Tibial artery (tissue), 4 donors: ENCODE results near the gene SLC6A6.

Experiments
- DNase-seq, 2 donors: peaks; one replicate each; pipeline ENCODE4 v3.0.0-alpha.2; 2019
- H3K27ac ChIP-seq, 2 donors: fragments of 200-600 bp; sonication (generic) in 1 of 2; 1 replicate in 1 of 2; 2 replicates in 1 of 2; pipeline ENCODE4 v1.5.1; 2018 to 2019; ENCODE audit warnings: mild to moderate bottlenecking in 1 of 2
- H3K27me3 ChIP-seq, 2 donors: fragments of 200-600 bp; sonication (generic) in 1 of 2; one replicate each; pipeline versions ENCODE4 v1.5.1 to v1.6.0; 2016 to 2019
- H3K36me3 ChIP-seq, 3 donors: fragments of 200-600 bp; sonication (generic) in 2 of 3; one replicate each; pipeline ENCODE4 v1.5.1; 2016 to 2019; ENCODE audit warnings: mild to moderate bottlenecking in 2 of 3
- H3K4me1 ChIP-seq, 4 donors: fragments of 200-600 bp; sonication (generic) in 2 of 4; 1 replicate in 3 of 4; 2 replicates in 1 of 4; pipeline ENCODE4 v1.5.1; 2016 to 2019
- H3K4me3 ChIP-seq, 2 donors: fragments of 200-600 bp; sonication (generic) in 1 of 2; 1 replicate in 1 of 2; 2 replicates in 1 of 2; pipeline ENCODE4 v1.5.1; 2018 to 2019; ENCODE audit warnings: mild to moderate bottlenecking in 2 of 2
- H3K9me3 ChIP-seq, 3 donors: fragments of 200-600 bp; sonication (generic) in 1 of 3; one replicate each; pipeline ENCODE4 v1.5.1; 2016 to 2019
- intact Hi-C: fragments of 100-400 bp; cut with DNase I; formaldehyde crosslinking; loops from one replicate; pipeline ENCODE4 v1.15.0; 2023; ENCODE audit warnings: low total_unique reads
- TF ChIP-seq, protein P1 (sequence below), 2 experiments: fragments of 200-600 bp in 1 of 2; fragments of 450-650 bp in 1 of 2; IDR thresholded peaks; one replicate each; pipeline ENCODE4 v1.5.1; 2017 to 2019; ENCODE audit warnings: antibody characterized with exemption in 2 of 2, mild to moderate bottlenecking in 1 of 2, moderate library complexity in 1 of 2

Gene SLC6A6

DNA sequence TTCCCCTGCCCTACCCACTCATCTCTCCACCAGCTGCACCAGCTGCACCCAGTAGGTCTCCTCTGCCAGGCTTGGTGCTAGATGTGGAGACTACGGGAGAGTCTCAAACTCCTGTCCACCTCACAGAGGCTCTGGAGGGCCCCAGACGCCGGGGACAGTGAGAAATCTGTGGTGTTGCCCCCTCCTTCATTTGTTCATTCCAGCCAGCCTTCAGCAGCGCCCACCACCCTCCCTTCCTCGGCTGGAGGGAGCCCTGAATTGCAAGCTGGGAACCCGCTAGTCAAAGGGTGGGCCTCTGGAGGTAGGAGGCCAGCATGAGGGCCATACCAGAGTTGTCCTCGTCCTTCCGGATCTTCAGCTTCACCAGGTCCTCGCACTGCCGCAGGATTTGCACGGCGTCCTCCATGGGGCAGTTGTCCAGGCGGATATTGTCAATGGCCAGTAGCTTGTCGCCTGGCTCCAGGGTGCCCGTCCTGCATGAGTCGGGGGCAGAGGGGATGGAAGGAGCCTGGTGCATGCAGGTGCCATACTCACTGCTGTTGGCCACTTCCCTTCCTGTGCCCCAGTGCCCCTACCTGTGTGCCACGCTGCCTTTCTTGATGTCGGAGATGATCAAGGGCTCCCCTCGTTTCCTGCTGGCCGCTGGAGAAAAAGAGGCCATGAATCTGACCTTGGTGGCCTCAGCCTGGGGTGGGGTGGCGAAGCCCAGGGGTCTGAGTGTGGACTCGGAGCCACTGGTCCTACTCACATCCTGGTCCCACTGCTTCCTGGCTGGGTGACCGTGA lies 108.6 kb downstream of the SLC6A6 start:
- Histone ChIP-seq H3K36me3 (no peaks in the 10 kb centered on the region), H3K4me1 (peaks cover 0 to 6% (median 3%) of the 10 kb centered on the region in 4 donors), H3K4me3 (no peak overlapping the region), H3K9me3 (no peaks in the 10 kb centered on the region), H3K27me3 (peaks cover 0 to 28% of the 10 kb centered on the region in 2 donors), H3K27ac (no peak overlapping the region)
- peak in 1 of 2 donors; percentile 53 for DNase-seq
- intact Hi-C loops = no loop called here
- TF ChIP-seq, protein P1, sequence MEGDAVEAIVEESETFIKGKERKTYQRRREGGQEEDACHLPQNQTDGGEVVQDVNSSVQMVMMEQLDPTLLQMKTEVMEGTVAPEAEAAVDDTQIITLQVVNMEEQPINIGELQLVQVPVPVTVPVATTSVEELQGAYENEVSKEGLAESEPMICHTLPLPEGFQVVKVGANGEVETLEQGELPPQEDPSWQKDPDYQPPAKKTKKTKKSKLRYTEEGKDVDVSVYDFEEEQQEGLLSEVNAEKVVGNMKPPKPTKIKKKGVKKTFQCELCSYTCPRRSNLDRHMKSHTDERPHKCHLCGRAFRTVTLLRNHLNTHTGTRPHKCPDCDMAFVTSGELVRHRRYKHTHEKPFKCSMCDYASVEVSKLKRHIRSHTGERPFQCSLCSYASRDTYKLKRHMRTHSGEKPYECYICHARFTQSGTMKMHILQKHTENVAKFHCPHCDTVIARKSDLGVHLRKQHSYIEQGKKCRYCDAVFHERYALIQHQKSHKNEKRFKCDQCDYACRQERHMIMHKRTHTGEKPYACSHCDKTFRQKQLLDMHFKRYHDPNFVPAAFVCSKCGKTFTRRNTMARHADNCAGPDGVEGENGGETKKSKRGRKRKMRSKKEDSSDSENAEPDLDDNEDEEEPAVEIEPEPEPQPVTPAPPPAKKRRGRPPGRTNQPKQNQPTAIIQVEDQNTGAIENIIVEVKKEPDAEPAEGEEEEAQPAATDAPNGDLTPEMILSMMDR (IDR thresholded peaks at IDR 0.05) = no peak

DNA sequence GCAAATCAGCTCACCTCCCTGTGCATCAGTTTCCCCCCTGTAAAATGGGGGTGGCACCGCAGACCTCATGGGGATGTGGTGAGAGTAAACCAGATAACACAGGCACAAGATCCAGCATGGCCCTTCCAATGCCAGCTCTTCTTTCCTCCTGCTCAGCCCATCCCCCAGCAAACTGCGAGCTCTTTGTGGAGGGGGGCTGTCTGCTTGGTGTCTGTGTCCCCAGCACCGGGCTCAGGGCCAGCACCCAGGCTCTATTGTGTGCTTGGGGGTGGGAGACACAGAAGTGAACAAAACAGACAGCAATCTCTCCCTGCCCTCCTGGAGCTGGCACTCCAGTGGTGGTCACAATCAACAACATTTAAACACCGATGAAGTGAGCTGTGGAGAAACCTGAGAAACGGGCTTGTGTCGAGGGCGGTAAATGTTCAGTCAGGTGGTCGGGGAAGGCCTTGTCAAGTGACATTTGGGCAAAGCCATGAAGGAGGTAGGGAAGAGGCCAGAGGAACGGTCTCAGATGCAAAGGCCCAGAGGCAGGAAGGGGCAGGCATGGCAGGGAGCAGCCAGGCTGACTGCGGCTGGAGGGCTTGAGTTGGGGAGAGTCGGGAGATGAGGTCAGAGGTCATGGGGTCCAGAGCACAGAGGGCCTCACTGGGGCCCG lies 109.3 kb downstream of the SLC6A6 start:
- Histone ChIP-seq H3K27ac (no peak overlapping the region), H3K27me3 (peaks cover 0 to 25% of the 10 kb centered on the region in 2 donors), H3K4me3 (no peak overlapping the region), H3K9me3 (no peaks in the 10 kb centered on the region), H3K36me3 (no peaks in the 10 kb centered on the region), H3K4me1 (peaks cover 0 to 6% (median 3%) of the 10 kb centered on the region in 4 donors)
- peak in 1 of 2 donors; percentile 50 for DNase-seq
- intact Hi-C loops = no loop called here
- TF ChIP-seq, protein P1 (IDR thresholded peaks at IDR 0.05) = no peak

DNA sequence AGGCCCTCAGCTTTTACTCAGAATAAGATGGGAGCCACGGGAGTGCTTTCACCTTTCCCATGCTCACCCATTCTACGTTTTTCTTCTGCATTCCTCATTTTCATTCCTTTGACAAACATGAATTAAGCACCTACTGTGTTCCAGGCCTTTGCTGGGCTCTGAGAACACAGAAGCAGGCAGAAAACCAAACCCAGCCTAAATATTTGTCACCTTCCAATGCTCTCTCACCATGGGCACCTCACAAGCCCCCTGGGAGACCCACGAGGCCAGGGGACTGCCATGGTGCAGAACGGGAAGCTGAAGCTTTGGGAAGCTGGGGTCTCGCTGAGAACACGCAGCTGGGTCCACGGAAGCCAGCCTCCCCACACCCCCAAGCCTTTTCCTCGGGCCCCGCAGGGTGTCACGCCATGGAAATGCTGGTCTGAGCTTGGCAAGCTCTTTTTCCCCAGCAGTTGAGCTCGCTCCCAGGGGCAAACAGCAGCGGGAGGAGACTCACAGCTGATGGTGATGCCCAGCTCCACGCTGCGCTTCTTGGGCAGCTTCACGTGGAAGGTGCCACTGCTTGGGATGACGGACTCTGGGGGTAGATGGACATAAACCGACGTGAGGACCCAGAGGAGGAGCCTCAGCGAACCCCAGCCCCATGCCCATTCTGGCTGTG lies 110.0 kb downstream of the SLC6A6 start:
- H3K4me1 ChIP-seq = peaks cover 0 to 6% (median 3%) of the 10 kb centered on the region in 4 donors
- TF ChIP-seq, protein P1 (IDR thresholded peaks at IDR 0.05) = no peak
- intact Hi-C loops = no loop called here
- no peak overlapping the region for H3K27ac ChIP-seq
- DNase-seq = peak in 1 of 2 donors; percentile 56
- no peak overlapping the region for H3K4me3 ChIP-seq
- H3K9me3 ChIP-seq = no peaks in the 10 kb centered on the region
- H3K36me3 ChIP-seq = no peaks in the 10 kb centered on the region
- peaks cover 0 to 18% of the 10 kb centered on the region in 2 donors for H3K27me3 ChIP-seq

DNA sequence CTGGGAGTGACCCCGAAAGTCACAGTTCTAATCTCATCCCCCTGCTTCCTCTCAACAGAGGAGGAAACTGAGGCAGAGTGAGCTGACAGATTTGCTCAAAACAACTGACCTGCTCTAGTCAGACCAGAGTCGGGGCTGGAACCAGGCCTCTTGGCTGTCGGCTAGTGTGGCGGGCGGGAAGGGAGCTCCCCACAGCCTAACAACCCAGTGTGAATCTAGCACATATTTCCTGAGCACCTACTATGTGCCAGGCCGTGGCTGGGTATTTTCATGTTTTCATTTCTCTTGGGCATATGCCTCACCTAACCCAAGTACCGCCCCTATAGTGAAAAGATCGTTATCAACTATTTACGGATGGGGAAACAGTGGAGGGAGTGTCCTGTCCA lies 110.5 kb downstream of the SLC6A6 start:
- Histone ChIP-seq H3K27me3 (peaks cover 0 to 13% of the 10 kb centered on the region in 2 donors), H3K9me3 (no peaks in the 10 kb centered on the region), H3K4me3 (no peak overlapping the region), H3K36me3 (no peaks in the 10 kb centered on the region), H3K27ac (no peak overlapping the region), H3K4me1 (peaks cover 0 to 6% (median 3%) of the 10 kb centered on the region in 4 donors)
- DNase-seq = no peak
- TF ChIP-seq, protein P1 (IDR thresholded peaks at IDR 0.05) = no peak
- intact Hi-C loops = no loop called here

DNA sequence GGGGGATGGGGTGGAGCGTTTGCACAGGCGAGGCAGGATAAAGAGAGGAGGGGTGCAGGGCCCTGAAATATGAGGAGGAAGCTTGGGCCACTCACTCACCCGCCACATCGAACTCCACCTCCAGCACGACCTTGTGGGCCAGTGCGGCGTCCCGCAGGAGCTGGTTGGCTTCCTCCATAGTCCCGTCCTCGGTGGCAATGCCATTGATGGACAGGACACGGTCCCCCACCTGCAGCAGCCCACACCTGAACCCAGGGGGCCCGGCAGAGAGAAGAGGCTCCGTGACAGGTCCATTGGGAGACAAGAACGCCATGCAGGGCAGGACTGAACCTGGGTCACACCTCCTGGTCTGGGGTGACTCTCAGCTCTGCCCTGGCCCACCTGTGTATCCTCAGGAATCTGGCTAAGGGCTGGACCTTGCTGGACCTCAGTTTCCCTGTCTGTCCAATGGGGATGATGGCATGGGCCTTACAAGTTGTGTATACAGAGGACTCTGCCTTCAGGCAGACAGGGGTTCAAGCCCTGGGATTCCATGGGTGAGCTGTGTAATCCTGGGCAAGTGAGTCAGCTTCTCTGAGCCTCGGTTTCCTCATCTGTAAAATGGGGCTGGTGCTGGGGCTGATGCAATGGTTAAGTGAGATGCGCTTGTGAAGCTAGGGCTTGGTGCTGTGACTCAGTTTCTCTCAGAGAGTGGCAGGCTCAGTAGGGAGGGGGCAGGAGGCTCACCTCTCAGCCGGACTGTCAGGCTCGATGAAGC lies 111.3 kb downstream of the SLC6A6 start:
- Histone ChIP-seq H3K36me3 (no peaks in the 10 kb centered on the region), H3K27me3 (peaks cover 0 to 6% of the 10 kb centered on the region in 2 donors), H3K4me3 (no peak overlapping the region), H3K27ac (no peak overlapping the region), H3K9me3 (no peaks in the 10 kb centered on the region), H3K4me1 (peaks cover 0 to 6% (median 2%) of the 10 kb centered on the region in 4 donors)
- TF ChIP-seq, protein P1 (IDR thresholded peaks at IDR 0.05) = no peak
- peak in 1 of 2 donors; percentile 64 for DNase-seq
- intact Hi-C loops = no loop called here
